22Rv1 (cell line): ENCODE results near the gene C19orf25.

Experiments used
- H3K27ac ChIP-seq: fragments of 450-650 bp; 2 replicates; pipeline ENCODE4 v1.5.1; 2017
- ZFX ChIP-seq: fragments of 450-650 bp; IDR thresholded peaks from 2 replicates; pipeline ENCODE4 v1.6.1; 2017; ENCODE audit warnings: antibody characterized with exemption, borderline replicate concordance
- TF ChIP-seq, protein P1 (sequence below): fragments of 450-650 bp; IDR thresholded peaks from 2 replicates; pipeline ENCODE4 v1.5.1; 2017; ENCODE audit warnings: mild to moderate bottlenecking

C19orf25 gene

DNA sequence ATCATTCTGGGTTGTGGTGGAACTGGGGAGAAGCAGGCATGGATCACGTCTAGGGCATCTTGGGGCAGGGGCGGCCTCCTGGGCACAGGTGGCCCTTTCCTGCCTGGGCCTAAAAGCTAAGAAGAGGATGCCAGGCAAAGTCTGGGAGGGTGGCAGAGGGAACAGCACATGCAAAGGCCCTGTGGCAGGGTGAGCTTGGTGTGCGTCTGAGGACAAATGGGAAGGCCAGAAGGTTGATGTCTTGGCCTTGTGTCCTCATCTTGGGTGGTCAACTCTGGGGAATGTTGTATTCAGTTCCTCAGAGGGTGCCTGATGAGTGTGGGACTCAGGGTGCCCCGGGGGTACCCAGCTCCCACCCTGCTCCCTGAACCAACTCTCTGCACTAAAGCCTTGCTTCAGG is 39.5 kb upstream of the C19orf25 start:
- TF ChIP-seq, protein P1, sequence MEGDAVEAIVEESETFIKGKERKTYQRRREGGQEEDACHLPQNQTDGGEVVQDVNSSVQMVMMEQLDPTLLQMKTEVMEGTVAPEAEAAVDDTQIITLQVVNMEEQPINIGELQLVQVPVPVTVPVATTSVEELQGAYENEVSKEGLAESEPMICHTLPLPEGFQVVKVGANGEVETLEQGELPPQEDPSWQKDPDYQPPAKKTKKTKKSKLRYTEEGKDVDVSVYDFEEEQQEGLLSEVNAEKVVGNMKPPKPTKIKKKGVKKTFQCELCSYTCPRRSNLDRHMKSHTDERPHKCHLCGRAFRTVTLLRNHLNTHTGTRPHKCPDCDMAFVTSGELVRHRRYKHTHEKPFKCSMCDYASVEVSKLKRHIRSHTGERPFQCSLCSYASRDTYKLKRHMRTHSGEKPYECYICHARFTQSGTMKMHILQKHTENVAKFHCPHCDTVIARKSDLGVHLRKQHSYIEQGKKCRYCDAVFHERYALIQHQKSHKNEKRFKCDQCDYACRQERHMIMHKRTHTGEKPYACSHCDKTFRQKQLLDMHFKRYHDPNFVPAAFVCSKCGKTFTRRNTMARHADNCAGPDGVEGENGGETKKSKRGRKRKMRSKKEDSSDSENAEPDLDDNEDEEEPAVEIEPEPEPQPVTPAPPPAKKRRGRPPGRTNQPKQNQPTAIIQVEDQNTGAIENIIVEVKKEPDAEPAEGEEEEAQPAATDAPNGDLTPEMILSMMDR = no peak
- no peak for TF ChIP-seq ZFX
- H3K27ac ChIP-seq = no peak overlapping the region

DNA sequence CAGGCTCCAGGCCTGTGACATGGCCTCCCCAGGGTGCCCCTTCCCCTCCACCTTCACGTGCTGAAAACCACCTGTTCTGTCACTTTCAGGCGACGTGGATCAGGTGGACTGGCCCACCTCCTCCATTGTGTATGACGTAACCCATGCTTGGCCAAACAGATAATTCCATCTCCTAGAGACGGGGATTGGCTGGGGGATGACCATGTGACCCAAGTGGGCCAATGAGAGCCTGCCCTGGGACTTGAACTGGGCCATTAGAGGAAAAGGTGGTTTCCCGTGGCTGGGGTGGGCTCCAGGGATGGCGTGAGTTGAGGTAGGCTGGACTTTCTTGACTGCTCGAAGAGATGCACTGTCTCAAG is 37.4 kb upstream of the C19orf25 start:
- H3K27ac ChIP-seq = no peak overlapping the region
- TF ChIP-seq ZFX = no peak
- TF ChIP-seq, protein P1 = no peak

DNA sequence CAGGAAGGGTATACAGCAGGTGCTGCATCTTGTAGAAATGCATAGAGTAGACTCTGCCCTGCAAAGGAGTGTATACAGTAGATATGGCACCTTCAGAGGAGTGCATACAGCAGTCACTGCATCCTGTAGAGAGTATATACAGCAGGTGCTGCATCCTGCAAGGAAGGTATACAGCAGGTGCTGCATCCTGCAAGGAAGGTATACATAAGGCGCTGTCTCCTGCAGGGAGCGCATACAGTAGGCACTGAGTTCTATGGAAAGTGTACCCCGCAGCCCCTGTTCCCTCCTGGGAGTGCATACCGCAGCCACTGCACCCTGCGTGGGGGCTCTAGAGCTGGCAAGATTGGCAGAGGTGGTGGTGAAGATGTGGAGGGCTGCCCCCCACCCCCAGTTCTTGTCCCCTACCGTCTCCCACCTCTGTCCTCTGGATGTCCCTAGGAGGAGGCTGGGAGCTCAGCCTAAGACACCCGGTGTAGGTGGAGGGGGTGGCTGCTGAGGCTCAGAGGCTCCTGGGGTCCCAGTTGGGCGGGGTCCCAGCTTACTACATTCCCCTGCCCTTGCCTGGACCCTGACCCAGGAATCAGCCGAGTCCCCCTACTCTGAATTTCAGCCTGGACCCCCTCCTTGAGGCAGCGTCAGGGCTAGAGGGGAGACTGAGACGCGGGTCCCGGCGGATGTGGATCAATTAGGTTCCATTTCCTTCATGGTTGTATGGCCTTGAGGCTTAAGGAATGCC is 36.1 kb upstream of the C19orf25 start:
- H3K27ac ChIP-seq = no peak overlapping the region
- no peak for TF ChIP-seq ZFX
- TF ChIP-seq, protein P1 = no peak

DNA sequence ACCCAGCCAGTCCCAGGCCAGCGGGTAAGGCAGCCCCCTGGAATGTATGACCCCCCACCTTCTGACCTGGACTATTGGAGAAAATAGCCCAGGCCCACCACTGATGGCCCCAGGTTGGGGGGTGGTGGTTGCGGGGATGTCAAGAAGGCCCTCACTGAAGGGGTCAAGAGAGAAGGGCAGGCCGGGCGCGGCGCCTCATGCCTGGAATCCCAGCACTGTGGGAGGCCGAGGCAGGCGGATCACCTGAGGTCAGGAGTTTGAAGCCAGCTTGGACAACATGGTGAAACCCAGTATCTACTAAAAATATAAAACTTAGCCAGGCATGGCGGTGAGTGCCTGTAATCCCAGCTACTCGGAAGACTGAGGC is 35.3 kb upstream of the C19orf25 start:
- TF ChIP-seq, protein P1 = no peak
- TF ChIP-seq ZFX = no peak

DNA sequence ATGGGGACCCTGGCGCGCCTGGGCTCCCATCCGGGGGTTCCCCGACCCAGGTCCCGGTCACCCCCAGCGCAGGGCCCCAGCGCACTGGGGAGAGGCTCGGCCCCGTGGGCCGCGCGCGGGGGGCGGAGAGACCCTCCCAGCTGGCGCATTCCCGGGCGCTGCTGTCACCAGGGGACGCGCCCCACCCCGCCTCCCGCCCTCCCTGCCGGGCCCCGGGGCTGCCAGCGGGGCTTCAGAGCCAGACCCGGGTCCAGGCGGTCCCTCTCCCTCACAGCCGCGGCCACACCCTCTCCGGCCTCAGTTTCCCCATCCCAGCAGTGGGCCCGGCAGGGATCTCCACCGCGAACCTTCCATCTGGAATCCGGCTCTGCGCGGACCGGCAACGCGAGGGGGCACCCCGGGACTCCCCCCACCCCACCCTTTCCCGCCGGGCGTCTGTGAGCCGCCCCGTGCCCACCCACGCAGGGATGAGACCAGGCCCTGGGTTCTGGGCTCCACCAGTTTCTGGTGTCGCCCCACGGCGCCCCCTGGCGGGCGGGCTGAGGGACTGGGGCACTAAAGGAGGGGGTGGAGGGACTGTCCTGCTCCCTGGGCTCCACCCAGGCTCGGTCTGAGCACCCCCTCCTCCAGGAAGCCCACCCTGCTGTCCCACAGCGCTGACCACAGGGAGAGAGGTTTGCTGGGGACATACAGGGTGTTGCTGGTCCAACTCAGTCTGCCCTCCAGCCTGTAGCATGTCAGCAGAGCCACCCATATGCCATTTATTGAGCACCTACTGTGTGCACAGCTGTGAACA is 34.7 kb upstream of the C19orf25 start:
- no peak overlapping the region for H3K27ac ChIP-seq
- TF ChIP-seq ZFX = no peak
- TF ChIP-seq, protein P1 = peak; percentile 75

More for the DNA sequence above, 35.3 kb upstream of the C19orf25 start:
- no peak overlapping the region for H3K27ac ChIP-seq

DNA sequence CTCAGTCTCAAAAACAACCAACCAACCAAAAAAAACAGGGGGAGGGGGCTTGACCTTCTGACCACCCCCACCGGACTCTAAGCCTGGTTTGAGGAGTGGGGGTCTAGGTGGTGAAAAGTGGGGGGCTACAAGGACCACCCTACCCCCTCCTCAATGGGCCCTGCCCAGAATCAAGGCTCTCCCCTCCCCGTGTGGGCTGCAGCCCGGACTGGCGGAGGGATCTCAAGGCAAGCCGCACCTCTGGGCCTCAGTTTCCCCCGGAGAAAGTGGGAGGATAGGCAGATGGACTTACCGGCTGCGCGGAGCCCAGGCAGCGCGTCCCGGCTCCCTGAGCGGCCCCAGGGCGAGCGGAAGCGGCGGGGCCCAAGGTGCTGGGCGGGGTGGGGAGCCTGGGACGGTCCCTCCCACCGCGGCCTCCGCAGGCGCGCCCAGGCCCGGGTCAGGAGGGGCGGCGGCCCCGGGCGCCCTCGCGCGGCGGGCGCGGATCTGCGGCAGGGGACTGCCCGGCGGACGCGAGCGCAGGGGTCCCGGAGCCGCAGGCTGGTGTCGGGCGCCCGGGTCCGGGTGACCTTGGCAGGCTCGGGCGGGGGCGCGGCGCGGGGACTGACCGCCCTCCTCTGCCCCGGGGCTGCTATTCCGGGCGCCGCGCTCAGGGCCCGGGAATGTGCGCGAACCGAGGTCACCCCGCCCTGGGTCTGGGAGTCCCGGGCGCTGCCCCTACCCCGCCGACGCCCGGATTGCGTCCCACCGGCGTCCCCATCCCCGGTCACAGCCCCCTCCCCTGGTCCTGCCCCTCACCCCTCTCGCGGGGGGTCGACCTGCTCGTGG is 33.9 kb upstream of the C19orf25 start, which contains the start of gene ADAMTSL5:
TSS of gene ADAMTSL5 (minus strand) at position 349 of the 828 bp plus-strand sequence. CDS start 2,076 bp downstream, outside the sequence.
- H3K27ac ChIP-seq = no peak within 1 kb of the TSS
- no peak for TF ChIP-seq ZFX
- TF ChIP-seq, protein P1 = peak; percentile 66
